ENCODE measurements around the gene ITGA11.

GRCh38 chr15:68332266-68332665 is 99.7 kb downstream of the ITGA11 start:
- TF ChIP-seq EP300 (IDR thresholded peaks at IDR 0.05) = no peak
- TF ChIP-seq, protein P1, sequence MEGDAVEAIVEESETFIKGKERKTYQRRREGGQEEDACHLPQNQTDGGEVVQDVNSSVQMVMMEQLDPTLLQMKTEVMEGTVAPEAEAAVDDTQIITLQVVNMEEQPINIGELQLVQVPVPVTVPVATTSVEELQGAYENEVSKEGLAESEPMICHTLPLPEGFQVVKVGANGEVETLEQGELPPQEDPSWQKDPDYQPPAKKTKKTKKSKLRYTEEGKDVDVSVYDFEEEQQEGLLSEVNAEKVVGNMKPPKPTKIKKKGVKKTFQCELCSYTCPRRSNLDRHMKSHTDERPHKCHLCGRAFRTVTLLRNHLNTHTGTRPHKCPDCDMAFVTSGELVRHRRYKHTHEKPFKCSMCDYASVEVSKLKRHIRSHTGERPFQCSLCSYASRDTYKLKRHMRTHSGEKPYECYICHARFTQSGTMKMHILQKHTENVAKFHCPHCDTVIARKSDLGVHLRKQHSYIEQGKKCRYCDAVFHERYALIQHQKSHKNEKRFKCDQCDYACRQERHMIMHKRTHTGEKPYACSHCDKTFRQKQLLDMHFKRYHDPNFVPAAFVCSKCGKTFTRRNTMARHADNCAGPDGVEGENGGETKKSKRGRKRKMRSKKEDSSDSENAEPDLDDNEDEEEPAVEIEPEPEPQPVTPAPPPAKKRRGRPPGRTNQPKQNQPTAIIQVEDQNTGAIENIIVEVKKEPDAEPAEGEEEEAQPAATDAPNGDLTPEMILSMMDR (IDR thresholded peaks at IDR 0.05) = no peak

Data from stomach (tissue), 4 donors.